Loucy (cell line): Measurements from ENCODE around the gene CASZ1.
A peak's percentile ranks its signal among the peaks of the same experiment; 100 is the strongest.

ENCODE experiments used
- H2AFZ ChIP-seq: fragments of 200-600 bp; sonication (generic); 2 replicates; pipeline ENCODE4 v1.6.0; 2016; ENCODE audit warnings: antibody characterized with exemption, mild to moderate bottlenecking, low read length, moderate library complexity
- H3F3A ChIP-seq: fragments of 200-600 bp; 2 replicates; pipeline ENCODE4 v1.6.0; 2016; ENCODE audit warnings: antibody characterized with exemption, low read depth, mild to moderate bottlenecking
- H3K27me3 ChIP-seq: fragments of 200-600 bp; sonication (generic); 2 replicates; pipeline ENCODE4 v1.6.1; 2014; ENCODE audit warnings: low read length, mild to moderate bottlenecking; ENCODE audit not compliant: insufficient read depth, poor library complexity, severe bottlenecking
- H3K36me3 ChIP-seq: fragments of 200-600 bp; sonication (generic); 2 replicates; pipeline ENCODE4 v1.6.1; 2016; ENCODE audit warnings: low read length; ENCODE audit not compliant: insufficient read depth
- H3K4me1 ChIP-seq: fragments of 200-600 bp; sonication (generic); 2 replicates; pipeline ENCODE4 v1.5.1; 2014; ENCODE audit warnings: low read length, mild to moderate bottlenecking; ENCODE audit not compliant: insufficient read depth, poor library complexity, severe bottlenecking
- H3K4me2 ChIP-seq: fragments of 200-600 bp; sonication (generic); 2 replicates; pipeline ENCODE4 v1.6.0; 2014; ENCODE audit warnings: antibody characterized with exemption, low read length, low read depth, mild to moderate bottlenecking; ENCODE audit not compliant: poor library complexity, severe bottlenecking
- H3K4me3 ChIP-seq: fragments of 200-600 bp; sonication (generic); 2 replicates; pipeline ENCODE4 v1.5.1; 2014; ENCODE audit warnings: low read length, mild to moderate bottlenecking, mixed read lengths; ENCODE audit not compliant: poor library complexity, severe bottlenecking
- H3K79me2 ChIP-seq: fragments of 200-600 bp; sonication (generic); 2 replicates; pipeline ENCODE4 v1.6.1; 2014; ENCODE audit warnings: low read length; ENCODE audit not compliant: insufficient read depth
- H3K9ac ChIP-seq: fragments of 200-600 bp; sonication (generic); 2 replicates; pipeline ENCODE4 v1.6.0; 2014; ENCODE audit warnings: mild to moderate bottlenecking, low read depth, low read length, moderate library complexity; ENCODE audit not compliant: poor library complexity, severe bottlenecking
- H3K9me2 ChIP-seq: fragments of 200-600 bp; sonication (generic); replicated peaks from 2 replicates; pipeline ENCODE4 v1.6.1; 2016; ENCODE audit warnings: low read depth, low read length, mixed read lengths
- H3K9me3 ChIP-seq: fragments of 200-600 bp; sonication (generic); 2 replicates; pipeline ENCODE4 v1.6.1; 2014; ENCODE audit warnings: mild to moderate bottlenecking, antibody characterized with exemption, low read length, low read depth; ENCODE audit not compliant: insufficient read depth
- H4K20me1 ChIP-seq: fragments of 200-600 bp; sonication (generic); 2 replicates; pipeline ENCODE4 v1.6.0; 2014; ENCODE audit warnings: antibody characterized with exemption, low read length, mild to moderate bottlenecking; ENCODE audit not compliant: insufficient read depth, poor library complexity, severe bottlenecking
- CTCF ChIP-seq: fragments of 200-600 bp; sonication (generic); conservative IDR thresholded peaks from 2 replicates; pipeline ENCODE4 v1.5.1; 2014; ENCODE audit warnings: mild to moderate bottlenecking, antibody characterized with exemption, low read length
- EZH2phosphoT487 ChIP-seq: fragments of 200-600 bp; IDR thresholded peaks from 2 replicates; pipeline ENCODE4 v1.6.1; 2018; ENCODE audit warnings: antibody characterized with exemption, mild to moderate bottlenecking, moderate library complexity, borderline replicate concordance

CASZ1 gene

DNA sequence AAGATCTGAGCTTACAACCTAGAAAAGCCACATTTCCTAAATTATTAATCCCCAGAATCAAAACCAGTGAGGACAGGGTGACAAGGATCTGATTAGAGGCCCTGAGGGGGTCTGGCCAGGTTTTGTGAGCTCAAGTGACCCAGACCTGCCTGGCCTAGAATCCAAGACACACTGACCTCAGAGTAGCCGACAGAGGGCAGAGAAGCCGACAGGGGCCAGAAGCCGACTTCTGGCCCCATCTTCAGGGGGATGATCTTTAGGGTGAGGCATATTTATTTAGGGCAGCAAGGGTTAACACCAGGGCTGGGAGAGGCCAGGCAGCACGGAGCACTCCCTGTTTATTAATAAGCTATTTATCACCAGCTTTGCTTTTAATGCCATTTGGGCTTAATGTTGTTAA lies 45.3 kb downstream of the CASZ1 start:
- Histone ChIP-seq H2AFZ (no peak overlapping the region), H3K9ac (no peak overlapping the region), H3K9me3 (no peaks in the 10 kb centered on the region), H3K27me3 (no peaks in the 10 kb centered on the region), H3K4me2 (no peak overlapping the region), H3F3A (no peaks in the 10 kb centered on the region), H3K4me3 (no peak overlapping the region), H3K79me2 (no peaks in the 10 kb centered on the region), H4K20me1 (no peaks in the 10 kb centered on the region), H3K4me1 (peaks cover 3% of the 10 kb centered on the region), H3K9me2 (no peaks in the 10 kb centered on the region), H3K36me3 (no peaks in the 10 kb centered on the region)
- TF ChIP-seq EZH2phosphoT487 (no peak), CTCF (no peak)

DNA sequence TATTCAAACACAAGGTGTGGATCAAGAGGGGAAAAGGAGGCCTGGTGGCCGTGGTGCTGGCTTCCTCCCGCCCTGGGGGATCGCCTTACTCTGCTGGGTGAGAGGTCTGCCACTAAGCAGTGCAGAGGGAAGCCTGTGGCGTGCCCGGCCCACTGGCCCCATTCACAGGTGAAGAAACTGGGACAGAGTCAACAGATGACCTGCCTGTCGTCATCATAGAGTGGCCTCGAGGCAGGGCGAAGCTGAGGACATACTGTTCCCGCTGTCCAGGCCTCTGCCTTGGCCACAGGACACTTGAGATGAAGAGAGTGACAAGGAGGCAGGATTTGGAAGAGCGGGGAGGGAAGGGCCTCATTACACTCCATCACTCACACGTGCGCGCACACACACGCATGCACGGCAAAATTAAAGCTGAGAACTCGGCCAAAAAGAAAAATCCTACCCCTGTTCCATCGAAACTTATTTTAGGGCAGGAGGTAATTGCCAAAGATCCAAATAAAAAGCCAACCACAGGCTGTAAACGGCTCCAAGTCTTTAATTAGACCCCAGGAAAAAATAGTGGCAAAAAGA lies 50.5 kb downstream of the CASZ1 start:
- no peaks in the 10 kb centered on the region for H3K27me3 ChIP-seq
- no peaks in the 10 kb centered on the region for H3K36me3 ChIP-seq
- H3K9me2 ChIP-seq: no peaks in the 10 kb centered on the region
- H3K9ac ChIP-seq: peak overlapping the region; percentile 75
- H3K9me3 ChIP-seq: no peaks in the 10 kb centered on the region
- H4K20me1 ChIP-seq: no peaks in the 10 kb centered on the region
- no peak for TF ChIP-seq CTCF
- TF ChIP-seq EZH2phosphoT487: no peak
- no peak overlapping the region for H3K4me3 ChIP-seq
- no peaks in the 10 kb centered on the region for H3K4me1 ChIP-seq
- no peak overlapping the region for H2AFZ ChIP-seq
- H3F3A ChIP-seq: no peaks in the 10 kb centered on the region
- H3K79me2 ChIP-seq: no peaks in the 10 kb centered on the region
- no peak overlapping the region for H3K4me2 ChIP-seq

GRCh38 chr1:10745383-10745782 lies 51.1 kb downstream of the CASZ1 start:
- H4K20me1 ChIP-seq: no peaks in the 10 kb centered on the region
- no peaks in the 10 kb centered on the region for H3K79me2 ChIP-seq
- H3K4me3 ChIP-seq: no peak overlapping the region
- no peaks in the 10 kb centered on the region for H3F3A ChIP-seq
- peak overlapping the region; percentile 75 for H3K9ac ChIP-seq
- no peaks in the 10 kb centered on the region for H3K9me3 ChIP-seq
- no peak overlapping the region for H3K4me2 ChIP-seq
- no peak overlapping the region for H2AFZ ChIP-seq
- H3K4me1 ChIP-seq: no peaks in the 10 kb centered on the region
- H3K27me3 ChIP-seq: no peaks in the 10 kb centered on the region
- no peaks in the 10 kb centered on the region for H3K9me2 ChIP-seq
- TF ChIP-seq CTCF (no peak), EZH2phosphoT487 (no peak)
- no peaks in the 10 kb centered on the region for H3K36me3 ChIP-seq
